HG02852 (cell line): ENCODE measurements around the gene MYL12B.

ENCODE experiments used
- ATAC-seq: cut with Tn5 transposase; IDR thresholded peaks from one replicate; pipeline ENCODE4 v1.9.1; 2021; ENCODE audit warnings: mild to moderate bottlenecking, moderate library complexity; ENCODE audit not compliant: unreplicated experiment

Gene MYL12B

DNA sequence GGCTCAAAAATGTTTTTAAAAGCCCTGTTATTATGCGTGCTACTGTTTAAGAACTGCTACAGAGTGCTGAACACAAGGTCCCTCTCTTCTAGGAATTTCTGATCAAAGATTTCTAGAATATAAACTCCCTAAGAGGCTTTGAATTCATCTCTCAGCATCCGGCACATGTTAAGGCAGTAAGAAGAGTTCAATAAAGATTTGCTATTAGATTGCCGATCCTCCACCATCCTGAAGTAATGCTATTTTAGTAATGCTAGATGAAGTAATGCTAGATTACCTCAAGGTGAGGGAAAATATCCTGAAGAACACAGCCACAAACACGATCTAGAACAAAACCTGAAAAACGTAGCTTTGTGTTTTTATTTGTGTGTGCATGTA is 949 bp upstream of the MYL12B start:
- ATAC-seq = no peak

DNA sequence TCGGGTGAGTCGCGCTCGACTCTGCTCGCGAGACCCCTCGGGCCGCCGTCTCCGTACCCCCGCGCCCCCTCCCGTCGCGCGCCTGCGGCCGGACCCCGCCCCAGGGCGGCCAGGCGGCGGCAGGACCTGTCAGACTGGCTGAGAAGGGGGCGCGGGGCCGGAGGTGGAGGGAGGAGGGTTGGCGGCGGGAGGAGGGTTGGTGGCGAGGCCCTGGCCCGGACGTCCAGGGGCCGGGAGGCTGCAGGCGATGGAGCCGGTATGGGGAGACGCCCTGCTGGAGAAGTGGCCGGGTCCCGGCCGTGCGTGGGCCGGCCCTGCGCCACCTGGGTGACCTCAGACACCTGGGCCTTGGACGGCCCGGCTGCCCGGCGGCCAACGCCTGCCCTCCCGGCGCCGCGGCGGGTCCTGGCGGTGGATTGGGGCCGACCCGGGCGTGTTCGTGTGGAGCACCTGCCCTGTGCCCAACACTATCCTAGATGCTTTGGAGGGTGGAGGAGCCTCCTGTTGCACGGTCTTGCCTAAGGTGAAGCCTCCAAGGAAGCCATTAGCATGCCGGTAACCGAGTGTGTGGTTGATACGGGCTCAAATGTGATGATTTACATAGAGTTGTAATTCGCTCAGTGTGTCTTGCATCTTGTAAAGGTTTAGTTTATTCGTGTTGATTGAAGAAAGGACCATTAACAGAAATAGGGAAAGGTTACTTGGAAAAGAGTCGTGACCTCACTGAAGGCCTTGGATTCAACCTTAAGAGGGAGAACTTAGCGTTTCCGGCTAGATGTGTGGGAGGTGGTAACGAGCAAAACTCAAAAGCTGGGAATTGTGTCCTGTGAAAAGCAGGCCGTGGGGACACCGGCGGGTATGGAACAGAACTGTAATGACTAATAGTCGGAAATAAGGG is 550 bp downstream of the MYL12B start:
- ATAC-seq = peak; percentile 35

DNA sequence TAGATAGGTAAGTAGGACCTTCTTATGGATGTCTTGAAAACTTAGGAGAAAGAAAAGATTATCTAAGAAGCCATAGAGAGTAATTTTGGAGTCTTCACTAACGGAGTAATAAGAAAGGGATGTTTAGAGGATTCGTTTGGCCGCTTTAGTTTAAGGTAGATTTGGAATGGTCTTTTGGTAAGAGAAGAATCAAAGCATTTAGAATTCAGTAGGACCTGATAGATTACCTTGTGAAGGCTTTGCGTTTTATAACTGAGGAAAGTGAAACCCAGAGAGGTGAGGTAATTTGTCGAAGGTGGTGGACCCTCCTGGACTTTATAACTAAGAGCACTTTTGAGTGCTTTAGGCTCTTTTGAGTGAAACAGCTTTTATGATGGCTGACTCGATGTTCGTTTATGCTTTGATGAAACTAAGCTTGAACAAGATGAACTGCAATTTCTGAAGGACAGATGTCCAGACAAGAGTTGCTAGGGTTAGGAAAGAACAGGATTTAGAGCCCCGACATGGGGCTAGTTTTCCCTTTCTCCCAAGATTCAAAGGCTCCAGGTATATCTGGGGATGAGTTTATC is 1.3 kb downstream of the MYL12B start:
- no peak for ATAC-seq

DNA sequence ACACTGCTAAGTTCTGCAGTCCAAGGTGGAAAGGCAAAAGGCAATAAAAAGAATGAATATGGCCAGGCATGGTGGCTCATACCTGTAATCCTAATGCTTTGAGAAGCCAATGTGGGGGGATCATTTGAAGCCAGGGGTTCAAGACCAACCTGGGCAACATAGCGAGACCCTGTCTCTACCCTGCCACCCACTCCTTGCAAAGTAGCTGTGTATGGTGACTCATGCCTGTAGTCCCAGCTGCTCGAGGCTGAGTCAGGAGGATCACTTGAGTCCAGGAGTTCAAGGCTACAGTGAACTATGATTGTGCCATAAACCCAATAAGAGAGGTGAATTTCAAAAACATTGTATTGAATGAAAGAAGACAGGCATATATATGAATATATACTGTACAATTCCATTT is 2.4 kb downstream of the MYL12B start:
- ATAC-seq = no peak

DNA sequence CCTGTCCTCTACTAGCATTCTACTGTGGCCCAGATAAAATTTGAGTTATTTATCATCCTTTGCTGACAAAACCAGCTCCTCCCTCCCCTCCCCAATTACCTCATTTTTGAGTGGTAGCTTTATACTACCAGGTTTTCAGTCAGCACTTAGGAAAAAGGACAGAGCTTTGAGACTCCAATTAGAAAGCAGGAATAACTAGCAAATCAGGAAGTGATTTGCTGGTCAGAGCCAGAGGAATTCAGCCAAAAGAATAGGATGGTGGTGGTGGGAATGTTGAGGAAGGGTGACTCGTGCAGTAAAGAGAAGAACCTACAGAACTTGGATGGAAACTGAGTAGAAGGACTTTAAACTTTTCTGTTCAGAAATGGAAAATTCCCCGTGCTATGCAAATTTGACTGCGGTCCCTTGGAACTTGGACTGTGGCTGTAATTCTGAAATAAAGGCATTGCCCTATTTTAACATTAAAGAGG is 3.7 kb downstream of the MYL12B start:
- ATAC-seq = no peak

DNA sequence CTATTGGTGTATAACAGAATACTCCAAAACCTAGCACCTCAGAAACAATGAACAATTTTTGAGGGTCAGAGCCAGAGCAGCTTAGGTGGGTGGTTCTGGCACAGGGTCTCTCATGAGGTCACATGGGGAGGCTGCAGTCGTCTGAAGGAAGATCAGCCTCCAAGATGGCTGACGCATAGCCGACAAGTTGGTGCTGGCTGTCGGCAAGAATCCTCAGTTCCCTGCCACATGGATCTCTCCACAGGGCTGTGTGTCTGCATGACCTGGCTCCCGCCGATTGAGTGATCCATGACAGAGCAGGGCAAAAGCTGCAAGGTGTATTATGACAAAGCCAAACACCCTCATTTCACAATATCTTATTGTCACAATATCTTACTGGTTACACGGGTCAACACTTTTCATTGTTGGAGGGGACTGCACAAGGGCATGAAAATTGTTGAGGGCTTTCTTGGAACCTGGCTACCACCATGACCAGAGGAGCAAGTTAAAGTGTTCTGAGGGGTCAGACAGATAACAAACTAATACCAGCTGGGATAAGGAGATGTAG is 4.2 kb downstream of the MYL12B start:
- ATAC-seq = no peak

DNA sequence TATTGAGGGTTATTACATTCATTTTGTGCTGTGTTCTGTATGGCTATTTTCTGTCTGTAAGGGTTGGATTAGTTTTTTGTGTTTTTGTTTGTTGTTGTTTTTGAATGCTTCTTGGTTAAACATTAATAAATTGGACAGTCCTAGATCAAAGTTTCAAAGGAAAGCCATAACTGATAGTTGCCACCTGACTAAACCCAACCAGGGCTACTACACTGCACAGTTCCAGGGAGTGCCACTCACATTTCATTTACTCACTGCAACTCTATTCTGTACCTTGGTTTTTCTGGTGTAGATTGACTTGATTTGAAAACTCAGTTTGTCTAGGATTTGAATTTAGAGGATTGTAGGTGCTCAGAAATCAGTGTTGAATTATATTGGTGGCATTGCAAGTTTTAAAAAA is 6.4 kb downstream of the MYL12B start:
- ATAC-seq = no peak

DNA sequence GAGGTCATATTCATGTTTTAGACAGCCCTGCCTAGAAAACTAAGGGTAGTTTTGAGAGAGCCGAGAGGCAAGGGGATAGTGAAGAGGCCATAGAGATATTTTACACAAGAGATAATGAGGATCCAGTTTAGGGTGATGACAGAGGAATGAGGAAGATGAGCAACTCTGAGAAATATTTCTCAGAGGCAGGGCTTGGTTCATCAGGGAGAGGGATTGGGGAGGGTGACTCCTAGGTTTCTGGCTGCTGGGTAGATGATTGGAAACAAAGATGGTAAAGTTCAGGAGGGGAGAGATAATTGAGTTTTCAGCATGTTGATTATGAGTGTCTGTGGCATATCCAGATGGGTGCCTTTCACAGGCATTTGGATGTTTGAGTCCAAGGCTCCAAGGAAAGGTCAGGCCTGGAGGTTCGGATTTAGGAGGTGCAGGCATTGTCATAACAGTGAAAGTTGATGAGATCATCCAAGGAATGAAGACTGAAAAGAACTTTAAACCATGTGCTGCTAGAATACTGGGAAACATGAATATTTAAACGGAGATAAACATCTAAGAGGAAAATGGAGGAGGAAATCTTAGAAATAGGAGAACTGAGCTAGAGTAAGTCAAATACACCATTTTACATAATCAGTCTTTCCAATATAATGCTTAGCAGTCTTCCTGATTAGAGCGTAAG is 7.4 kb downstream of the MYL12B start:
- ATAC-seq = no peak

DNA sequence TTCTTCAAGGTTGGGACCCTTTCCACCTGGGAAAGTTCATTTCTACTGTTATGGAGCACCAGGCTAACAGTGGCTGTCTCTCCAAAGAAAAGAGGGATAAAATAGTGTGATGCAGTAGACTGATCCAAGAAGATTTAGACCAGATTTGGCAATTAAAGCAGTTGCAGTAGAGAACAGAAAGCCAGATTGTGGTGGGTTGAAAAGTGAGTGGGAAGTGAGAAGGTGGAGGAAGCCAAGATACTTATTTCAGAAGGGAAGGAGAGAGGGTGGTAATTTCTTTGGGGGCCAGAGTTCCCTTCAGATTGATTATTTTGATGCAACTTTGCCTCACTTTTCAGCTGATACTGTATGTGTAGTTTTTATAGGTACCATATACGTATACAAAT is 8.0 kb downstream of the MYL12B start:
- no peak for ATAC-seq

DNA sequence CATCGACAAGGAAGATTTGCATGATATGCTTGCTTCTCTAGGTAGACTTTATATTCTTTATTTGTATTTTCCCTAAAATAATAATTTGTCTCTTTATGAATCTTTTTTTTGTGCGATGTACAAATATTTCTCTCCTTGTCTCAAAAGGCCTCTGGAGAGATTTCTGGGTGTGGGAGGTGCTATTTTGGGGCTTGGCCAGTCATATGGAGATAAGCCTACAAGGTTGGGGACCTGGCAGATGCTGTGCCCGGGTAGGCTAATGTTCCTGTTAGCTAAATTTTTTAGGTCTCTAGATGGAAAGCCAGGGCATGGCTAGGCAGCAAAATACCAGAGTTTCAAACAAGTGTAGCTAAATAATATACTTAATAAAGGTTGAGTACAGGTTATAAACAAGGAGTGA is 11.1 kb downstream of the MYL12B start:
- no peak for ATAC-seq

DNA sequence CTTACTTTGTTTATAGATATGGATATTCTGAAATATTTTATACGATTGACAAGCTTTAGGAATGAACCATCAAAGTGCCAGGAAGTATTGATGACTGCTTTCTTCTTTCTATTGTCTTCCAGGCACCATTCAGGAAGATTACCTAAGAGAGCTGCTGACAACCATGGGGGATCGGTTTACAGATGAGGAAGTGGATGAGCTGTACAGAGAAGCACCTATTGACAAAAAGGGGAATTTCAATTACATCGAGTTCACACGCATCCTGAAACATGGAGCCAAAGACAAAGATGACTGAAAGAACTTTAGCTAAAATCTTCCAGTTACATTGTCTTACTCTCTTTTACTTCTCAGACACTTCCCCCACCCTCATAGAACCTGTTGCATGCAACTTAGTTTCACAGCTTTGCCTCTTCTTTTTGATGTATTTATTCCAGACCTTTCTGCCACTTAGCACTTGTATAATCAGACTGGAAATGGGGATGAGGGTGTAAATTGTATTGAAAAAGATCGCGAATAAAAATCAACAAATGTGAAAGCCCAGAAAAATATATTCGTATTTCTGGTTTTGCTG is 15.8 kb downstream of the MYL12B start:
- peak; percentile 41 for ATAC-seq

DNA sequence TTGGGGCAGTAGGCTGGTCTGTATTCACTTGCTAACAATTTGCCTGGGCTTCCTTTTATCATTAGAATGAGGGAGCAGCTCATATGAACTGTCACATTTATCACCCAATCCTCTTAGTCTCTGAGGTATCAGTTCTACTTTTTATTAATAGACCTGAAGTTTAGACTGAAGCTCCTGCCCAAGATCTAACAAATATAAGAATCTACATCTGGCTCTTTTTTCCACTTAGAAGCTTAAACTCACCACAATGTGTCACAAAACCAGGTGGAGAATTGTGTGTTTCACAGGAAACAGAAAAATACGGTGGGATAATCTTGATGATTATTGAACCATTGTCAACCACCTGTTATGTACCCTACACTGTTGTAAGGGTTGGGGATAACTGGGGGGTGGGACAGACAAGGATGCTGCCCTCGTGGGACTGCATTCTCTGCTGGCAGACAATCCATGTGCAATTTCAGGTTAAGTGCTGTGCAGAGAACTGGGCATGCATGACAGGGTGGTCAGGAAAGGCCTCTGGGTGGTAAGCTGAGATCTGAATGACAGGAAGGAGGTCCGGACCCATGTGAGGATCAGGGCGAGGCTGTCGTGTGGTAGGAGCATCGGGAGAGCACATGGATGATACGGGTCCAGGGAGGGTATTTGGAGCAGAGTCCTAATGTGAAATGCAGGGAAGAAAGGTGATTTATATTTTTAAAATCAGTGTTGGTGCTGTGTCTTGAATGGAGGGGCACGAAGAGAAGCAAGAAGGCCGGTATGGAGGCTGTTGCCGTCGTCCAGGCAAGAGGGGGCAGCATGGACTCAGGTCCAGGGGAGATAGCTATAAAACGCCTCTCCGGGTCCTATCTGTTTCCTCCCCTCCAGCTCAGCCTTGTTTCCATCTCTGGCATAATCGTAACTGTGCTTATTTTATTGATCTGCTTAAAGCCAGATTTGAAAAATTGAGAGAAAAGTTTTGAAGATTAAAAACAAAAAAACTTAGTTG is 17.6 kb downstream of the MYL12B start:
- peak; percentile 81 for ATAC-seq

DNA sequence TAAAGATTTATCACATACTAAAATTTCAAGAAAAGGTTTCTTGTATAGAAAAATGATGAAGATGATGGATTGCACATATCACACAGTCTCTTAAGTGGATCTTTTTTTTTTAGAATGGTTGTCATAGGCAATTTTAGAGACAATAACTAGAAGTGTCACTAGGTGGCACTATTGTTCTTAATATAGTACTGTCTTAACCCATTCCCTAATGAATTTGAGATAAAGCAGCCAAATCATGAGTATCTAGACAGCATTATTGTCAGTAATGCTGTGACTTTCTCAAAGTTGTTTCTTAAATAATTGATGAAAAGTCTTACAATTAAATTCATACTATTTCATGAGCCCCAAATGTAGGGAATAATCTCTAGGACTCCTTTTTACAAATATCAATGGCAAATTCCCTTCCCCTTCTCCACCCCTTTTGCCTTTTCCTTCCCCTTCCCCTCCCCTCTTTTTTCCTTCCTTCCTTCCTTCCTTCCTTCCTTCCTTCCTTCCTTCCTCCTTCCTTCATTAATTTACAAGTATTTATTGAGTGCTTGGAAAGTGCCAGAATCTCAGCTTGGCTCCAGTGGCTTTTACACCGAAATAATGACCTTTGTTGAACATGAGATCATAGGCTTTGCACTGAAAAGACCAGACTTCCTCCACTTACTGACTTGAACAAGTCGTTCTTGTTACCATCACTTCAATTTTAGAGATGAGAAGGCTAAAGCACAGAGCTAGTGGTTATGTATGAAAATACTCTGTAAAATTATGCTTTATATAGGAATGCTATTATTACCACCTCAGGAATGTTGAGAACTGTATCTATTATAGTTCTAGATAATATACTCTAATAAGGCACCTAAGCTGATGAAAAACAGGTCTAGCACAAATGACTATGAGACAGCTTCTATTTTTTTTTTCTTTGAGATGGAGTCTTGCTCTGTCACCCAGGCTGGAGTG is 19.8 kb downstream of the MYL12B start:
- no peak for ATAC-seq

DNA sequence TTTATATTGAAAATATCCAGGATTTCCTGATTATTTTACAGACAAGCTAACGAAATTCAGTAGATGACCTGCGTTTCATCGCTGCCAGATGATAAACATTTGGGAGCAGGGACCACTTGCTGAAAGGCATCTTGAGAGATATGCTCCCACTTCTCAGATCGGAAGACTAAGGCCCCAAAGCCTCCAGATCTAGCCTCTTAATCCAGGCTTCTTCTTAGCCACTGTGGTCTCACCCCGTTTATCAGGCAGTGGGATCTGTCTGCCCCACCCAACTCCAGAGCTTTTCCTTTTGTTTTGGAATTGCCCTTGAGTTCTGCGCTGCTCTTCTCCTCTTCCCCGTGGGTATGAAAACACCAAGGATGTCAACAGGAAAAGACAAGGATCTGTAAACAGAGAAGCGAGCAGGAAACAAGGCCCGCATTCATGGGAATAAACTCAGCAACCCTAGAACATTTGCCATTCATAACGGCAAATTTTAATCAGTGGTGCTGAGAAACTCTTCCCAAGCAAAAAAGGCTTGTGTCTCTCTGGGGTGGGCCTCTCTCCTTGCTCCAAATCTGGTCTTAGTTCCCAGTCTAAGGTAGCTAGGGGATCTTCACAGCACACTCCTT is 21.4 kb downstream of the MYL12B start:
- ATAC-seq = no peak

DNA sequence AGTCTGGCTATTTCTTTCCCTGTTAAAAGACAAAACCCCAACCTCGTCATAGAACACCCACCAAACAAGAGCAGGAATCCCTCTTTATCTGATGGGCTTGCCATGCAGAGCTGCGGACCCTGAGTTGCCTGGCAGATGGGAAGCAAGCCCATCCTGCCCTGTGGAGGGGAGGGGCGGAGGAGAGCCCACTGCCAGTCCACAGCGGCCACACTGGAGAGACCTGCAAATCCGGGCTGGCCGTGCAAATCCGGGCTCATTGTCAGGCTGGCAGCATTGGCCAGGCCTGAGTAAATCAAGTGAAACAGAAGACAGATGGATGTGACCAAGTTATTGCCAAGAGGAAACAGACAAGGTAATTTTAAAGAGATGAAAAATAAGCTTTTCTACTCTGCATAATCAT is 22.0 kb downstream of the MYL12B start:
- no peak for ATAC-seq

DNA sequence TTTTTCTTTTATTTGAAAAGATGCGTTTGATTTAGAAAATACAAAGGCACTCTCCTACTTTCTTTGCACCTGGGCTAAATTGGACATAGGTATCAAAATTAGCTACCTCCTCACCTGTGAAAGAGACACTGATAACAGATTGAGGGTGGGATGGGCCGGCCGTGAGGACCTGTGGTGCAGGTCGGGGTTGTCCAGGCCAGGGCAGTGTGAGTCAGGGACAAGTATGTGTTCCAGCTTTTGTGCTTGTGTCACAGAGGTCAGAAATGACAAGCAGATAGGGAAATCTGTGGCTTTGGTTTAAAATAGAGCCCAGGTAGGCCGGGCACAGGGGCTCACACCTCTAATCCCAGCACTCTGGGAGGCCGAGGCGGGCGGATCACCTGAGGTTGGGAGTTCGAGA is 22.6 kb downstream of the MYL12B start:
- ATAC-seq = no peak

DNA sequence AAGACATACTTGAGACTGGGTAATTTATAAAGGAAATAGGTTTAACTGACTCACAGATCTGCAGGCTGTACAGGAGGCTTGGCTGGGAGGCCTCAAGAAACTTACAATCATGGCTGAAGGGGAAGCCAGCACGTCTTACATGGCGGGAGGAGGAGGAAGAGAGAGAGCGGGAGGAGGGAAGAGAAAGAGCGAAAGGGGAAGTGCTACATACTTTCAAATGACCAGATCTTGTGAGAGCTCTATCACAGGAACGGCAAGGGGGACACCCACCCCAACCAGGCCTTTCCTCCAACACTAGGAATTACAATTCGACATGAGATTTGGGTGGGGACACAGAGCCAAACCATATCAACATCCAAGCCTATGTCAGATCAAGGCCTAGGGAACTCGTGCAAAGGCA is 24.2 kb downstream of the MYL12B start:
- no peak for ATAC-seq

DNA sequence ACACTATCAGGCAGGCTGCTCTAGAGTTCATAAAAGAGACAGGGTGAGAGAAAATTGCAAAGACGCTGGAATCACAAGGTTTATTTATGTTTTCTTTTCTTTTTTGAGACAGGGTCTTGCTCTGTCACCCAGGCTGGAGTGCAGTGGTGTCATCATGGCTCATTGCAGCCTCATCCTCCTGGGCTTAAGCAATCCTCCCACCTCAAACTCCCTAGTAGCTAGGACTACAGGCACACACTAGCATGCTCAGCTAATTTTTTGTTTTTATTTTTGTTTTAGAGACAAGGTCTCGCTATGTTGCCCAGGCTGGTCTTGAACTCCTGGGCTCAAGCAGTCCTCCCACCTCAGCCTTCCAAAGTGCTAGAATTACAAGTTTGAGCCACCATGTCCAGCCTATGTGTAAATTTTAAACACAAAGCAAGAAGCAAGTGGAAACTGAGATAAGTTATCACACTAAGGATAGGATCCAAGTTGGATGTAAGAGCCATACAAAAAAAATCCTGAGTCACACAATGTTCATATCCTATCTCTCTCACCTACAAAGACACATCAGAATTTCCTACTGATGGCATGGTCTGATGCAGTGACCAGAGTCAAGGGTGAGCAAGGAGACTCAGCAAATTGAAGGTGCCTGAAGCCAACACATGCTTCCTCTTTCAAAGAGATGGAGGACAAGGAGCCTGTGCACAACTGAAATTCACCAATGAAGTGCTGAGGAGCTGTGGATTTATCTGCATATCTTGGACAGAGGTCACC is 31.4 kb downstream of the MYL12B start:
- no peak for ATAC-seq
